ENCODE measurements around the gene EIF3D. TPM values are rescaled to one million over a fixed set of nuclear protein-coding genes. Genes with fewer than 3 reads are reported as not detected.

Gene EIF3D
- total RNA-seq, 4 donors from 2014 or later = 200 to 272 (median 238) TPM

DNA sequence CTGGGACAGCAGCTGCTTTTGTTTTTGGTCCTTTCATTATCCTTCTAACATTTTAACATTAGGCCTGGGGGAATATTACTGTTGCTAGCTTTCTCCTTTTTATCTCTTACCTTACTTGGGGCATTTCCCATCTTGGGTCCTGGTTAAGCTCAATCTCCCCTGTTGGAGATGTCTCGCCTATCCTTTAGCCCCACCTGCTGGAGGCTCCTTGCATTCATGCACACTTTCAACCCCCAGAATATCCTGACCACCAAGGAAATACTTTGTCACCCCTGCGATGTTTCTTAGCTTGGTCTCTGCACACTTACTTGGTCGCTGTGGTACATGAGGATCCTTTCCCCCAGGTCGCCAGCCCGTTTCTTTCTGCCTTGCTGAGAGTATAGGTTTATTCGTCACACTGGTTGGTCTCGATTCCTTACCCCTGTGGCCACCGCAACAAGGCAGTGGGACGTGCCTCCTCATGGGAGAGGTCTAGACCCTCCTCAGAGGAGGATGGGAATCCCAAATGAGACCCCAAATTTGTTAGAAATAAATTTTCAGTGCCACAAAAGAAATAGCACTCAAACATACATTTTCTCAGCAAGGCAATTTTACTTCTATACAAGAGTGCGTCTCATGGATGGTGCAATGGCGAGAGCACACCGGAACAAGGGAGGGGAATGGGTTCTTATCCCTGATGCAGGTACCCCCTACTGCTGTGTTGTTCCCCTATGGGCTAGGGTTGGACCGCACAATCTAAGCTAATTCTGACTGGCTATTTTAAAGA lies 42.2 kb downstream of the EIF3D start:
- TF ChIP-seq EP300 (IDR thresholded peaks at IDR 0.05) (no peak), POLR2A (IDR thresholded peaks at IDR 0.05) (no peak)
- TF ChIP-seq, protein P1, sequence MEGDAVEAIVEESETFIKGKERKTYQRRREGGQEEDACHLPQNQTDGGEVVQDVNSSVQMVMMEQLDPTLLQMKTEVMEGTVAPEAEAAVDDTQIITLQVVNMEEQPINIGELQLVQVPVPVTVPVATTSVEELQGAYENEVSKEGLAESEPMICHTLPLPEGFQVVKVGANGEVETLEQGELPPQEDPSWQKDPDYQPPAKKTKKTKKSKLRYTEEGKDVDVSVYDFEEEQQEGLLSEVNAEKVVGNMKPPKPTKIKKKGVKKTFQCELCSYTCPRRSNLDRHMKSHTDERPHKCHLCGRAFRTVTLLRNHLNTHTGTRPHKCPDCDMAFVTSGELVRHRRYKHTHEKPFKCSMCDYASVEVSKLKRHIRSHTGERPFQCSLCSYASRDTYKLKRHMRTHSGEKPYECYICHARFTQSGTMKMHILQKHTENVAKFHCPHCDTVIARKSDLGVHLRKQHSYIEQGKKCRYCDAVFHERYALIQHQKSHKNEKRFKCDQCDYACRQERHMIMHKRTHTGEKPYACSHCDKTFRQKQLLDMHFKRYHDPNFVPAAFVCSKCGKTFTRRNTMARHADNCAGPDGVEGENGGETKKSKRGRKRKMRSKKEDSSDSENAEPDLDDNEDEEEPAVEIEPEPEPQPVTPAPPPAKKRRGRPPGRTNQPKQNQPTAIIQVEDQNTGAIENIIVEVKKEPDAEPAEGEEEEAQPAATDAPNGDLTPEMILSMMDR (IDR thresholded peaks at IDR 0.05) = peak; percentile 30 to 55 (median 37)
- H3K4me1 ChIP-seq = peaks cover 0 to 6% (median 4%) of the 10 kb centered on the region in 4 donors
- H3K27me3 ChIP-seq = no peaks in the 10 kb centered on the region
- H3K4me3 ChIP-seq = no peak overlapping the region
- DNase-seq (ENCODE audit: low spot score in 2 of 2) = peak in 1 of 2 donors; percentile 49
- no peaks in the 10 kb centered on the region for H3K9me3 ChIP-seq
- peaks cover 0 to 49% (median 0%) of the 10 kb centered on the region in 3 donors for H3K36me3 ChIP-seq
- 90 to 91% methylated on average over 13 of the region's 13 CpGs for WGBS, 2 donors
- H3K27ac ChIP-seq = no peak overlapping the region

DNA sequence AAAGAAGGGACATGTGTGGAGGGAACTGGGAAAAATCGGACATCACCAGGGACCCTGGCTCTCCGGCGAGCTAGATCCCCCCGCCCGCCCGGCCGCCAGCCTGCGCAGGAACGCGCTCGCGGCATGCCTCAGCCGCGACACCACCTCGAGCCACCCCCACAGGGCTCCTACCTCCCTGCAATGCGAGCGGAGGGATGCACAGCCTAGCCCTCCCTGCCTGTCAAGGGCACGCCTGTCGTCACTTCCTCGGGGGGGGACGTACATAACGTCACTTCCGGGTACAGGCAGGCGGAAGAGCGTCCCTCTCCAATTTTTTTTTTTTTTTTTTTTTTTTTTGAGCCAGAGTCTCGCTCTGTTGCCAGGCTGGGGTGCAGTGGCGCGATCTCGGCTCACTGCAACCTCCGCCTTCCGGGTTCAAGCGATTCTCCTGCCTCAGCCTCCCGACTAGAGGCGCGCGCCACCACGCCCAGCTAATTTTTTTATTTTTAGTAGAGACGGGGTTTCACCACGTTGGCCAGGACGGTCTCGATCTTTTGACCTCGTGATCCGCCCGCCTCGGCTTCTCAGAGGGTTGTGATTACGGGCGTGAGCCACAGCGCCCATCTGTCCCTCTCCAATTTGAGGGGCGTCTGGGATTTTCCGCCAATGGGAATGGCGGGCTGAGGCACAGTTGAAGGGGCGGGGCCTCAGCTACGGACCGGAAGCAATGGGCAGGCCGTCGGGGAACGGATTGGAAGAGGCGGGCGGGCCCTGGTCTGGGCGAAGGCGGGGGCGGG lies 47.4 kb downstream of the EIF3D start, which contains the start of gene TXN2:
Gene TXN2 (minus strand): TSS at position 248 of the 776 bp plus-strand sequence. CDS start 803 bp downstream, outside the sequence.
- H3K9me3 ChIP-seq = no peaks in the 10 kb centered on the region
- 0 to 1% methylated on average over 62 of the region's 62 CpGs for WGBS, 2 donors

DNA sequence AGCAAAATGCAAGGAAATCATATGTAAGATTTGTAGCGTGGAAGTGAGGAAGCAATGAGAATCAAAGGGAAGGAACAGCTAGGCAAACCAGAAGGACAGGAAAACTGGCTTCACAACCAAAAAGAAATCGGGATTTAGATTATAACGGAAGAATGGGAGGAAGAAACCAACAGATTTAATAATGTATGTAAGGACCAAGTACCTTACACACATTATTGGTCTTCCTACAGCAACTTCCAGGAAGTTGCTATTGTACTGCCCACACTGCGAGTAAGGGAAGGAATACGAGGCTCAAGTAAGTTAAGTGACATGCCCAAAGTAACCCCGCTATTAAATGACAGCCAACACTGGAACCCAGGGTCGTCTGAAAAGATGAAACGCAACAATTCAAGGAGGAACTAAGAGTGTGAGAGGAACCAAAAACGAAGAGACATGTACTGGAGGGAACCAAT lies 48.0 kb downstream of the EIF3D start:
- Histone ChIP-seq H3K4me1 (peaks cover 0 to 38% (median 13%) of the 10 kb centered on the region in 4 donors), H3K36me3 (peaks cover 4 to 43% (median 7%) of the 10 kb centered on the region in 3 donors), H3K27ac (peak overlapping the region; percentile 76 to 99 (median 98)), H3K4me3 (peak overlapping the region; percentile 62 to 94 (median 90)), H3K27me3 (no peaks in the 10 kb centered on the region), H3K9me3 (no peaks in the 10 kb centered on the region)
- no peak for TF ChIP-seq EP300 (IDR thresholded peaks at IDR 0.05)
- no peak for TF ChIP-seq POLR2A (IDR thresholded peaks at IDR 0.05)
- 13 to 16% methylated on average over 9 of the region's 9 CpGs for WGBS, 2 donors
- no peak for DNase-seq (ENCODE audit: low spot score in 2 of 2)

More for the DNA sequence above, 47.4 kb downstream of the EIF3D start, which contains the start of gene TXN2:
- peaks cover under 1 to 37% (median 3%) of the 10 kb centered on the region in 3 donors for H3K36me3 ChIP-seq
- H3K27me3 ChIP-seq = no peaks in the 10 kb centered on the region
- H3K4me1 ChIP-seq = peaks cover 0 to 35% (median 13%) of the 10 kb centered on the region in 4 donors
- peak within 1 kb of the TSS; percentile 62 to 94 (median 90) for H3K4me3 ChIP-seq
- H3K27ac ChIP-seq = peak within 1 kb of the TSS; percentile 76 to 99 (median 98)
- DNase-seq (ENCODE audit: low spot score in 2 of 2) = peak; percentile 96 to 97
- TF ChIP-seq EP300 (IDR thresholded peaks at IDR 0.05) = peak; percentile 87 to 90
- TF ChIP-seq, protein P1 (IDR thresholded peaks at IDR 0.05) = no peak
- TF ChIP-seq POLR2A (IDR thresholded peaks at IDR 0.05) = peak; percentile 31 to 75

DNA sequence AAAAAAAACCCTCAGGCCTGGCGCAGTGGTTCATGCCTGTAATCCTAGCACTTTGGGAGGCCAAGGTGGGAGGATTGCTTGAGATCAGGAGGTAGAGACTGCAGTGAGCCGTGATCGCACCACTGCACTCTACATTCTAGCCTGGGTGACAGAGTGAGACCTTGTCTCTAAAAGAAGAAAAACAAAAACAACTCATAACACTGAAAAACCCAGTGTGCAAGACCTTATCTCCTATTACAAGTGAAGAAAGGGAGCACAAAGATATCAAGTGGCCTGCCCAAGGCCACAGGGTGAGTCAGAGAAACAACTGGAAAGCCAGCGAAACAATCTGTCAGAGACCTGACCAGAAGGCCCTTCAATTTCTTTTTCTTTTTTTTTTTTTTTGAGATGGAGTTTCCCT lies 50.0 kb downstream of the EIF3D start:
- no peak overlapping the region for H3K27ac ChIP-seq
- no peaks in the 10 kb centered on the region for H3K27me3 ChIP-seq
- TF ChIP-seq, protein P1 (IDR thresholded peaks at IDR 0.05) = no peak
- TF ChIP-seq EP300 (IDR thresholded peaks at IDR 0.05) = no peak
- no peak for TF ChIP-seq POLR2A (IDR thresholded peaks at IDR 0.05)
- WGBS, 2 donors = 94 to 97% methylated on average over 4 of the region's 4 CpGs
- H3K9me3 ChIP-seq = no peaks in the 10 kb centered on the region
- H3K4me1 ChIP-seq = peaks cover 0 to 42% (median 13%) of the 10 kb centered on the region in 4 donors
- H3K4me3 ChIP-seq = no peak overlapping the region
- peaks cover 4 to 63% (median 22%) of the 10 kb centered on the region in 3 donors for H3K36me3 ChIP-seq
- no peak for DNase-seq (ENCODE audit: low spot score in 2 of 2)

DNA sequence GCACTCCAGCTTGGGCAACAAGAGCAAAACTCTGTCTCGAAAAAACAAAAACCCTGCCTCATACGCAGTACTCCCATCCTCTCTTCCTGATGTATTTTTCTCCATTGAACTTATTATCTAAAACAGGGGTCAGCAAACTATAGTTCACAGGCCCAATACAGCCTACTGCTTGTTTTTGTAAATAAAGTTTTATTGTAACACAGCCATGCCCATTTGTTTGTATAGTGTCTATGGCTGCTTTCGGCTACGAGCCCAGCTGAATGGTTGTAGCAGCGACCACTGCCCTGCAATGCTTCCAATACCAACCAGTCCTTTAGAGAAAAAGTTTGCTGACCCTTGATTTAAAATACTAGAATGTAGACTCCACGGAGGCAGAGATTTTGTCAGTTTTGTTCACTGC lies 53.6 kb downstream of the EIF3D start:
- H3K27me3 ChIP-seq = no peaks in the 10 kb centered on the region
- peaks cover 4 to 96% (median 22%) of the 10 kb centered on the region in 3 donors for H3K36me3 ChIP-seq
- WGBS, 2 donors = 92 to 97% methylated on average over 6 of the region's 6 CpGs
- H3K27ac ChIP-seq = no peak overlapping the region
- TF ChIP-seq, protein P1 (IDR thresholded peaks at IDR 0.05) = no peak
- TF ChIP-seq POLR2A (IDR thresholded peaks at IDR 0.05) (no peak), EP300 (IDR thresholded peaks at IDR 0.05) (no peak)
- H3K4me3 ChIP-seq = no peak overlapping the region
- H3K4me1 ChIP-seq = peaks cover 0 to 35% (median 3%) of the 10 kb centered on the region in 4 donors
- DNase-seq (ENCODE audit: low spot score in 2 of 2) = no peak
- no peaks in the 10 kb centered on the region for H3K9me3 ChIP-seq
